K562 (cell line): Measurements from ENCODE around the gene FAF2. TPM values are rescaled to one million over a fixed set of nuclear protein-coding genes. Genes with fewer than 3 reads are reported as not detected.

ENCODE experiments used
- E4F1 ChIP-seq: fragments of 250-450 bp; sonication (Bioruptor Pico); IDR thresholded peaks from 2 replicates; pipeline ENCODE4 v1.5.0; 2021; ENCODE audit warnings: mild to moderate bottlenecking, borderline replicate concordance
- FOSL1 ChIP-seq: fragments of 200-800 bp; sonication (Bioruptor generic); conservative IDR thresholded peaks from 2 replicates; pipeline ENCODE4 v1.6.1; 2016; ENCODE audit warnings: missing genetic modification characterization, missing compliant biosample characterization
- GMEB1 ChIP-seq: fragments of 250-450 bp; sonication (Bioruptor Pico); IDR thresholded peaks from 2 replicates; pipeline ENCODE4 v1.4.0; 2020; ENCODE audit warnings: mild to moderate bottlenecking
- GTF2A2 ChIP-seq: IDR thresholded peaks from 2 replicates; pipeline ENCODE4 v1.6.1; 2016; ENCODE audit warnings: mild to moderate bottlenecking, missing genetic modification characterization, missing compliant biosample characterization
- HDAC6 ChIP-seq: IDR thresholded peaks from 2 replicates; pipeline ENCODE4 v1.6.1; 2012; ENCODE audit warnings: low read depth, mild to moderate bottlenecking, control low read depth, inconsistent platforms, low read length, moderate library complexity
- HES1 ChIP-seq: fragments of 450-650 bp; IDR thresholded peaks from 2 replicates; pipeline ENCODE4 v1.6.1; 2016; ENCODE audit warnings: low read depth, mild to moderate bottlenecking, moderate library complexity
- KAT7 ChIP-seq: sonication (generic); formaldehyde crosslinking; IDR thresholded peaks from 2 replicates; pipeline ENCODE4 v1.8.0; 2022; ENCODE audit warnings: missing genetic modification reagents, mild to moderate bottlenecking, borderline replicate concordance
- KLF13 ChIP-seq: fragments of 450-650 bp; IDR thresholded peaks from 2 replicates; pipeline ENCODE4 v1.6.1; 2016; ENCODE audit warnings: missing genetic modification characterization, low read depth, mild to moderate bottlenecking, missing compliant biosample characterization, moderate library complexity, borderline replicate concordance
- MBD1 ChIP-seq: fragments of 250-450 bp; sonication (Bioruptor Pico); IDR thresholded peaks from 2 replicates; pipeline ENCODE4 v1.8.0; 2022; ENCODE audit warnings: inconsistent platforms
- MYNN ChIP-seq, 2 experiments: sonication (generic); formaldehyde crosslinking in 1 of 2; IDR thresholded peaks; 2 replicates each; pipeline versions ENCODE4 v1.5.0 to v1.6.1; 2016 to 2020; ENCODE audit warnings: antibody characterized with exemption in 1 of 2, missing genetic modification reagents in 1 of 2
- NUFIP1 ChIP-seq: fragments of 450-650 bp; IDR thresholded peaks from 2 replicates; pipeline ENCODE4 v1.6.1; 2018; ENCODE audit not compliant: partially characterized antibody
- PCBP2 ChIP-seq: fragments of 200-400 bp; formaldehyde crosslinking; IDR thresholded peaks from 2 replicates; pipeline ENCODE4 v1.6.1; 2018; ENCODE audit warnings: low read length, low read depth, mild to moderate bottlenecking, moderate library complexity; ENCODE audit not compliant: poor library complexity, severe bottlenecking
- PHF8 ChIP-seq: fragments of 200-600 bp; sonication (generic); IDR thresholded peaks from 2 replicates; pipeline ENCODE4 v1.6.1; 2012; ENCODE audit warnings: mixed run types, mild to moderate bottlenecking, inconsistent platforms, low read length, moderate library complexity, borderline replicate concordance
- SAFB ChIP-seq: fragments of 200-400 bp; formaldehyde crosslinking; IDR thresholded peaks from 2 replicates; pipeline ENCODE4 v1.6.1; 2017; ENCODE audit warnings: low read depth, low read length, borderline replicate concordance
- SNIP1 ChIP-seq: fragments of 450-650 bp; IDR thresholded peaks from 2 replicates; pipeline ENCODE4 v1.7.1; 2017; ENCODE audit warnings: low read depth, mild to moderate bottlenecking
- STAT5A ChIP-seq: IDR thresholded peaks from 2 replicates; pipeline ENCODE4 v1.6.1; 2012; ENCODE audit warnings: low read length, inconsistent platforms, borderline replicate concordance
- TCF3 ChIP-seq: sonication (generic); formaldehyde crosslinking; IDR thresholded peaks from 2 replicates; pipeline ENCODE4 v1.4.0; 2020; ENCODE audit warnings: mild to moderate bottlenecking, missing genetic modification reagents
- YBX1 ChIP-seq: fragments of 450-650 bp; IDR thresholded peaks from 2 replicates; pipeline ENCODE4 v1.7.1; 2016; ENCODE audit warnings: mild to moderate bottlenecking
- ZNF24 ChIP-seq: fragments of 450-650 bp; IDR thresholded peaks from 2 replicates; pipeline ENCODE4 v1.6.1; 2016
- ZNF589 ChIP-seq: fragments of 200-800 bp; sonication (Bioruptor generic); IDR thresholded peaks from 2 replicates; pipeline ENCODE4 v1.6.1; 2016; ENCODE audit warnings: low read depth, missing genetic modification characterization, missing compliant biosample characterization
- ZNF830 ChIP-seq: fragments of 250-450 bp; sonication (Bioruptor Pico); IDR thresholded peaks from 2 replicates; pipeline ENCODE4 v1.5.0; 2021; ENCODE audit warnings: mild to moderate bottlenecking
- polyA plus RNA-seq, 8 experiments: library from polyadenylated mRNA; depleted of rRNA in 4 of 8; stranded (reverse) in 5 of 8; unstranded in 3 of 8; fragments of >200 nt; fragmentation: Nextera tagmentation in 2 of 8; fragmentation: Illumina TruSeq in 1 of 8; extraction: Ambion mirVana in 2 of 8; extraction: Trizol in 1 of 8; gene quantifications; 2 replicates each; pipeline versions ENCODE4 v1.2.1 to v1.2.3, GENCODE V29; 2011 to 2014; ENCODE audit warnings: inconsistent platforms in 1 of 8, missing spikeins in 1 of 8
- total RNA-seq, 7 experiments: library from RNA; depleted of rRNA in 6 of 7; stranded (reverse); fragments of >200 nt in 6 of 7; fragmentation: Illumina TruSeq in 2 of 7; extraction: Trizol in 2 of 7; gene quantifications; 2 replicates each; pipeline versions ENCODE4 v1.2.1 to v1.2.3, GENCODE V29; 2011 to 2021; ENCODE audit warnings: low replicate concordance in 1 of 7

FAF2 gene
- total and polyA plus RNA-seq, 9 of the 15 experiments (the other 6 are each of a cell fraction or from before 2014, with no cell fraction given): 25.0 to 44.6 (median 36.1) TPM

- TF ChIP-seq MBD1 (CRISPR knock-in tag): no peak
- TF ChIP-seq KLF13: peak; percentile 77; the same call in 1 of the 2 replicates
- no peak for TF ChIP-seq GTF2A2 (tag)
- TF ChIP-seq PHF8: peak; percentile 63; the same call in 1 of the 2 replicates
- TF ChIP-seq ZNF24: peak; percentile 57; the same call in 1 of the 2 replicates
- TF ChIP-seq SAFB: peak; percentile 86
- peak; percentile 58 for TF ChIP-seq GMEB1 (CRISPR knock-in tag)
- 0 out of 2 replicates have a peak, but pooled peaks have one; percentile 28 for TF ChIP-seq TCF3 (CRISPR knock-in tag)
- no peak for TF ChIP-seq ZNF830 (CRISPR knock-in tag)
- no peak for TF ChIP-seq HES1
- TF ChIP-seq NUFIP1: no peak
- no peak for TF ChIP-seq HDAC6
- no peak; the same call in 1 of the 2 replicates for TF ChIP-seq MYNN (IDR thresholded peaks at IDR 0.05)
- TF ChIP-seq MYNN (CRISPR knock-in tag; IDR thresholded peaks at IDR 0.05): no peak
- no peak for TF ChIP-seq E4F1
- no peak for TF ChIP-seq SNIP1
- peak; percentile 47; the same call in 1 of the 2 replicates for TF ChIP-seq ZNF589 (CRISPR knock-in tag)
- TF ChIP-seq STAT5A: no peak
- peak; percentile 53 for TF ChIP-seq FOSL1 (tag)
- TF ChIP-seq YBX1: no peak
- no peak for TF ChIP-seq PCBP2
- TF ChIP-seq KAT7 (CRISPR knock-in tag): 0 out of 2 replicates have a peak, but pooled peaks have one; percentile 78
Measured at GRCh38 chr5:176415952-176416924, 31.9 kb upstream of the FAF2 start, which contains the start of gene CLTB (continued).
